K562 (cell line): ENCODE data around the gene MEAF6. TPM values are rescaled to one million over a fixed set of nuclear protein-coding genes. Genes with fewer than 3 reads are reported as not detected.

ENCODE experiments used
- CREM ChIP-seq: IDR thresholded peaks from 2 replicates; pipeline ENCODE4 v1.6.1; 2014; ENCODE audit warnings: antibody characterized with exemption, low read depth
- CTBP1 ChIP-seq: fragments of 450-650 bp; IDR thresholded peaks from 2 replicates; pipeline ENCODE4 v1.6.1; 2016; ENCODE audit warnings: borderline replicate concordance
- CXXC5 ChIP-seq: fragments of 250-450 bp; sonication (Bioruptor Pico); IDR thresholded peaks from 2 replicates; pipeline ENCODE4 v1.8.0; 2022; ENCODE audit warnings: inconsistent platforms, mild to moderate bottlenecking, moderate library complexity
- L3MBTL2 ChIP-seq: fragments of 450-650 bp; IDR thresholded peaks from 2 replicates; pipeline ENCODE4 v1.6.1; 2016; ENCODE audit warnings: mild to moderate bottlenecking, moderate library complexity
- MAZ ChIP-seq, 2 experiments: fragments of 450-650 bp in 1 of 2; sonication (generic) in 1 of 2; formaldehyde crosslinking; IDR thresholded peaks in 1 of 2; conservative IDR thresholded peaks in 1 of 2; 2 replicates each; pipeline versions ENCODE4 v1.4.0 to v1.5.0; 2020; ENCODE audit warnings: mild to moderate bottlenecking in 1 of 2, missing genetic modification reagents in 1 of 2
- SMARCA4 ChIP-seq: fragments of 450-650 bp; IDR thresholded peaks from 2 replicates; pipeline ENCODE4 v1.6.1; 2016
- SPI1 ChIP-seq: IDR thresholded peaks from 2 replicates; pipeline ENCODE4 v1.6.1; 2011; ENCODE audit warnings: low read depth, low read length, control low read depth, borderline replicate concordance
- TAL1 ChIP-seq: fragments of 450-650 bp; IDR thresholded peaks from 2 replicates; pipeline ENCODE4 v1.6.1; 2016; ENCODE audit warnings: mild to moderate bottlenecking
- TCF3 ChIP-seq: sonication (generic); formaldehyde crosslinking; IDR thresholded peaks from 2 replicates; pipeline ENCODE4 v1.4.0; 2020; ENCODE audit warnings: mild to moderate bottlenecking, missing genetic modification reagents
- TEAD1 ChIP-seq, 2 experiments: fragments of 450-650 bp in 1 of 2; sonication (generic) in 1 of 2; formaldehyde crosslinking; IDR thresholded peaks; 2 replicates each; pipeline versions ENCODE4 v1.4.0 to v1.8.0; 2020 to 2022; ENCODE audit warnings: mild to moderate bottlenecking in 2 of 2, missing genetic modification reagents in 1 of 2
- ZBTB17 ChIP-seq: fragments of 450-650 bp; formaldehyde crosslinking; IDR thresholded peaks from 2 replicates; pipeline ENCODE4 v1.4.0; 2020; ENCODE audit warnings: mild to moderate bottlenecking
- ZBTB7A ChIP-seq: IDR thresholded peaks from 2 replicates; pipeline ENCODE4 v1.6.1; 2011; ENCODE audit warnings: low read depth, mild to moderate bottlenecking, low read length, moderate library complexity, borderline replicate concordance; ENCODE audit not compliant: control insufficient read depth
- ZFX ChIP-seq: sonication (generic); formaldehyde crosslinking; IDR thresholded peaks from 2 replicates; pipeline ENCODE4 v1.8.0; 2022; ENCODE audit warnings: mild to moderate bottlenecking, missing genetic modification reagents, moderate library complexity
- ZNF197 ChIP-seq: fragments of 200-800 bp; sonication (Bioruptor generic); IDR thresholded peaks from 2 replicates; pipeline ENCODE4 v1.6.1; 2016; ENCODE audit warnings: low read depth, missing genetic modification characterization, missing compliant biosample characterization
- ZNF263 ChIP-seq: sonication (generic); formaldehyde crosslinking; IDR thresholded peaks from 2 replicates; pipeline ENCODE4 v1.8.0; 2022; ENCODE audit warnings: mild to moderate bottlenecking, missing genetic modification reagents, borderline replicate concordance
- ZNF41 ChIP-seq: fragments of 250-450 bp; sonication (Bioruptor Pico); conservative IDR thresholded peaks from 2 replicates; pipeline ENCODE4 v1.4.0; 2020; ENCODE audit warnings: mild to moderate bottlenecking
- polyA plus RNA-seq, 8 experiments: library from polyadenylated mRNA; depleted of rRNA in 4 of 8; stranded (reverse) in 5 of 8; unstranded in 3 of 8; fragments of >200 nt; fragmentation: Nextera tagmentation in 2 of 8; fragmentation: Illumina TruSeq in 1 of 8; extraction: Ambion mirVana in 2 of 8; extraction: Trizol in 1 of 8; gene quantifications; 2 replicates each; pipeline versions ENCODE4 v1.2.1 to v1.2.3, GENCODE V29; 2011 to 2014; ENCODE audit warnings: inconsistent platforms in 1 of 8, missing spikeins in 1 of 8
- total RNA-seq, 7 experiments: library from RNA; depleted of rRNA in 6 of 7; stranded (reverse); fragments of >200 nt in 6 of 7; fragmentation: Illumina TruSeq in 2 of 7; extraction: Trizol in 2 of 7; gene quantifications; 2 replicates each; pipeline versions ENCODE4 v1.2.1 to v1.2.3, GENCODE V29; 2011 to 2021; ENCODE audit warnings: low replicate concordance in 1 of 7
- TF ChIP-seq, protein P1 (sequence below): fragments of 450-650 bp; IDR thresholded peaks from 2 replicates; pipeline ENCODE4 v1.6.1; 2016
- TF ChIP-seq, protein P2 (sequence below): fragments of 200-800 bp; sonication (Bioruptor generic); IDR thresholded peaks from 2 replicates; pipeline ENCODE4 v1.6.1; 2017; ENCODE audit warnings: missing genetic modification characterization, missing compliant biosample characterization
- TF ChIP-seq, protein P3 (sequence below): sonication (generic); formaldehyde crosslinking; IDR thresholded peaks from 2 replicates; pipeline ENCODE4 v1.9.0; 2022; ENCODE audit warnings: mild to moderate bottlenecking, missing genetic modification reagents
- TF ChIP-seq, protein P4 (sequence below): IDR thresholded peaks from 2 replicates; pipeline ENCODE4 v1.6.1; 2014; ENCODE audit warnings: antibody characterized with exemption
- TF ChIP-seq, protein P5 (sequence below): sonication (generic); formaldehyde crosslinking; IDR thresholded peaks from 2 replicates; pipeline ENCODE4 v1.5.0; 2020; ENCODE audit warnings: missing genetic modification reagents
- TF ChIP-seq, protein P6 (sequence below): sonication (generic); formaldehyde crosslinking; IDR thresholded peaks from 2 replicates; pipeline ENCODE4 v1.9.0; 2022; ENCODE audit warnings: mild to moderate bottlenecking, missing genetic modification reagents

MEAF6 gene
- total and polyA plus RNA-seq, 9 of the 15 experiments (the other 6 are each of a cell fraction or from before 2014, with no cell fraction given) = 55.0 to 151 (median 92.3) TPM

DNA sequence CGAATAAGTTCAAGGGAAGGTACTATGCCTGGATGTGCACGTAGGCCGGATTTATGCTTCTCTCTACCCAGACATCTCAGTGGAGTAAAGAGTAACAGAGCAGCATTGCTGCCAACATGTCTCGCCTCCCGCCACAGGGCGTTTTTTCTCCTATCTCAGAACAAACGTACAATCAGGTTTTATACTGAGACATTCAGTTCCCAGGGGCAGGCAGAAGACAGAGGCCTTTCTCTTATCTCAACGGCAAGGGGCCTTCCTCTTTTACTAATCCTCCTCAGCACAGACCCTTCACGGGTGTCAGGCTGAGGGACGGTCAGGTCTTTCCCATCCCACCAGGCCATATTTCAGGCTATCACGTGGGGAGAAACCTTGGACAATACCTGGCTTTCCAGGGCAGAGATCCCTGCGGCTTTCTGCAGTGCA is 45.4 kb upstream of the MEAF6 start (continued):
- TF ChIP-seq, protein P1, sequence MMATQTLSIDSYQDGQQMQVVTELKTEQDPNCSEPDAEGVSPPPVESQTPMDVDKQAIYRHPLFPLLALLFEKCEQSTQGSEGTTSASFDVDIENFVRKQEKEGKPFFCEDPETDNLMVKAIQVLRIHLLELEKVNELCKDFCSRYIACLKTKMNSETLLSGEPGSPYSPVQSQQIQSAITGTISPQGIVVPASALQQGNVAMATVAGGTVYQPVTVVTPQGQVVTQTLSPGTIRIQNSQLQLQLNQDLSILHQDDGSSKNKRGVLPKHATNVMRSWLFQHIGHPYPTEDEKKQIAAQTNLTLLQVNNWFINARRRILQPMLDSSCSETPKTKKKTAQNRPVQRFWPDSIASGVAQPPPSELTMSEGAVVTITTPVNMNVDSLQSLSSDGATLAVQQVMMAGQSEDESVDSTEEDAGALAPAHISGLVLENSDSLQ = 0 out of 2 replicates have a peak, but pooled peaks have one; percentile 13
- TF ChIP-seq ZFX (CRISPR knock-in tag) (peak; percentile 71), ZBTB17 (CRISPR knock-in tag) (peak; percentile 92), MAZ (CRISPR knock-in tag; conservative IDR thresholded peaks at IDR 0.05 in 1 of 2, IDR thresholded peaks at IDR 0.05 in 1 of 2) (0 out of 4 replicates have a peak, but pooled peaks of 1 of the 2 experiments have one; percentile 31), CREM (0 out of 2 replicates have a peak, but pooled peaks have one; percentile 4), ZNF41 (CRISPR knock-in tag) (peak; percentile 40; the same call in 1 of the 2 replicates), TEAD1 (CRISPR knock-in tag; IDR thresholded peaks at IDR 0.05) (0 out of 4 replicates have a peak, but pooled peaks of 1 of the 2 experiments have one; percentile 49), SMARCA4 (peak; percentile 44; the same call in 1 of the 2 replicates), ZNF263 (CRISPR knock-in tag) (0 out of 2 replicates have a peak, but pooled peaks have one; percentile 37), CXXC5 (CRISPR knock-in tag) (peak; percentile 36; the same call in 1 of the 2 replicates), TAL1 (peak; percentile 42; the same call in 1 of the 2 replicates), TCF3 (CRISPR knock-in tag) (peak; percentile 63; the same call in 1 of the 2 replicates), ZBTB7A (peak; percentile 73; the same call in 1 of the 2 replicates), L3MBTL2 (peak; percentile 42; the same call in 1 of the 2 replicates), ZNF197 (0 out of 2 replicates have a peak, but pooled peaks have one; percentile 23), CTBP1 (0 out of 2 replicates have a peak, but pooled peaks have one; percentile 21), SPI1 (peak; percentile 96)
- TF ChIP-seq, protein P2, sequence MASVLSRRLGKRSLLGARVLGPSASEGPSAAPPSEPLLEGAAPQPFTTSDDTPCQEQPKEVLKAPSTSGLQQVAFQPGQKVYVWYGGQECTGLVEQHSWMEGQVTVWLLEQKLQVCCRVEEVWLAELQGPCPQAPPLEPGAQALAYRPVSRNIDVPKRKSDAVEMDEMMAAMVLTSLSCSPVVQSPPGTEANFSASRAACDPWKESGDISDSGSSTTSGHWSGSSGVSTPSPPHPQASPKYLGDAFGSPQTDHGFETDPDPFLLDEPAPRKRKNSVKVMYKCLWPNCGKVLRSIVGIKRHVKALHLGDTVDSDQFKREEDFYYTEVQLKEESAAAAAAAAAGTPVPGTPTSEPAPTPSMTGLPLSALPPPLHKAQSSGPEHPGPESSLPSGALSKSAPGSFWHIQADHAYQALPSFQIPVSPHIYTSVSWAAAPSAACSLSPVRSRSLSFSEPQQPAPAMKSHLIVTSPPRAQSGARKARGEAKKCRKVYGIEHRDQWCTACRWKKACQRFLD (CRISPR knock-in tag) = peak; percentile 61; the same call in 1 of the 2 replicates
- TF ChIP-seq, protein P3, sequence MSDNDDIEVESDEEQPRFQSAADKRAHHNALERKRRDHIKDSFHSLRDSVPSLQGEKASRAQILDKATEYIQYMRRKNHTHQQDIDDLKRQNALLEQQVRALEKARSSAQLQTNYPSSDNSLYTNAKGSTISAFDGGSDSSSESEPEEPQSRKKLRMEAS (CRISPR knock-in tag) = peak; percentile 50; the same call in 1 of the 2 replicates
- TF ChIP-seq, protein P4, sequence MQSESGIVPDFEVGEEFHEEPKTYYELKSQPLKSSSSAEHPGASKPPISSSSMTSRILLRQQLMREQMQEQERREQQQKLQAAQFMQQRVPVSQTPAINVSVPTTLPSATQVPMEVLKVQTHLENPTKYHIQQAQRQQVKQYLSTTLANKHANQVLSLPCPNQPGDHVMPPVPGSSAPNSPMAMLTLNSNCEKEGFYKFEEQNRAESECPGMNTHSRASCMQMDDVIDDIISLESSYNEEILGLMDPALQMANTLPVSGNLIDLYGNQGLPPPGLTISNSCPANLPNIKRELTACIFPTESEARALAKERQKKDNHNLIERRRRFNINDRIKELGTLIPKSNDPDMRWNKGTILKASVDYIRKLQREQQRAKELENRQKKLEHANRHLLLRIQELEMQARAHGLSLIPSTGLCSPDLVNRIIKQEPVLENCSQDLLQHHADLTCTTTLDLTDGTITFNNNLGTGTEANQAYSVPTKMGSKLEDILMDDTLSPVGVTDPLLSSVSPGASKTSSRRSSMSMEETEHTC = 0 out of 2 replicates have a peak, but pooled peaks have one; percentile 20
- TF ChIP-seq, protein P5, sequence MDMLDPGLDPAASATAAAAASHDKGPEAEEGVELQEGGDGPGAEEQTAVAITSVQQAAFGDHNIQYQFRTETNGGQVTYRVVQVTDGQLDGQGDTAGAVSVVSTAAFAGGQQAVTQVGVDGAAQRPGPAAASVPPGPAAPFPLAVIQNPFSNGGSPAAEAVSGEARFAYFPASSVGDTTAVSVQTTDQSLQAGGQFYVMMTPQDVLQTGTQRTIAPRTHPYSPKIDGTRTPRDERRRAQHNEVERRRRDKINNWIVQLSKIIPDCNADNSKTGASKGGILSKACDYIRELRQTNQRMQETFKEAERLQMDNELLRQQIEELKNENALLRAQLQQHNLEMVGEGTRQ (CRISPR knock-in tag) = 0 out of 2 replicates have a peak, but pooled peaks have one; percentile 11
- TF ChIP-seq, protein P6, sequence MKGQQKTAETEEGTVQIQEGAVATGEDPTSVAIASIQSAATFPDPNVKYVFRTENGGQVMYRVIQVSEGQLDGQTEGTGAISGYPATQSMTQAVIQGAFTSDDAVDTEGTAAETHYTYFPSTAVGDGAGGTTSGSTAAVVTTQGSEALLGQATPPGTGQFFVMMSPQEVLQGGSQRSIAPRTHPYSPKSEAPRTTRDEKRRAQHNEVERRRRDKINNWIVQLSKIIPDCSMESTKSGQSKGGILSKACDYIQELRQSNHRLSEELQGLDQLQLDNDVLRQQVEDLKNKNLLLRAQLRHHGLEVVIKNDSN = peak; percentile 22; the same call in 1 of the 2 replicates
